DND-41 (cell line): ENCODE measurements around the gene RBP4.

Experiments
- EZH2 ChIP-seq: IDR thresholded peaks from 3 replicates; pipeline ENCODE4 v1.6.1; 2012; ENCODE audit warnings: borderline replicate concordance, low read depth, mild to moderate bottlenecking, moderate library complexity, low read length, inconsistent platforms; ENCODE audit not compliant: severe bottlenecking
- TF ChIP-seq, protein P1 (sequence below): IDR thresholded peaks from 2 replicates; pipeline ENCODE4 v1.5.1; 2012; ENCODE audit warnings: borderline replicate concordance, low read length, moderate library complexity, mild to moderate bottlenecking; ENCODE audit not compliant: poor library complexity, severe bottlenecking; ENCODE audit errors: extremely low read depth

DNA sequence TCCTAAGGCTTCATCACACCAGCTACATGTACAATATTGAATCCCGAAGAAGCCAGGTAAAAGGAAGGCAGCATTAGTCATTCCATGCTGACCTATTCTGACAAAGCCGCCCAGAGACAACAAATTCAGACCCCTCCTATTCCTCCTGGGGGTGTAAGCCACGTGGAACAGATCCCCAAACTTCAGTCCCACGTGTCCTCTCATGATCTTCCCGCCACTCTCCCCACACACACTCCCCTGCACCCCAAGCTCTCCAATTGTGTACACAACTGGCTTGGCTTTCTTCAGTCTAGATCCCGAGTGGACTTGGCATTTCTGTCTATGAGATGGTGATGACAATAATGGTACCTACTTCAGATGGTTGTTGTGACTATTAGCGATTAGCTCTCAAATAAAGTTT is 19.9 kb upstream of the RBP4 start:
- TF ChIP-seq, protein P1, sequence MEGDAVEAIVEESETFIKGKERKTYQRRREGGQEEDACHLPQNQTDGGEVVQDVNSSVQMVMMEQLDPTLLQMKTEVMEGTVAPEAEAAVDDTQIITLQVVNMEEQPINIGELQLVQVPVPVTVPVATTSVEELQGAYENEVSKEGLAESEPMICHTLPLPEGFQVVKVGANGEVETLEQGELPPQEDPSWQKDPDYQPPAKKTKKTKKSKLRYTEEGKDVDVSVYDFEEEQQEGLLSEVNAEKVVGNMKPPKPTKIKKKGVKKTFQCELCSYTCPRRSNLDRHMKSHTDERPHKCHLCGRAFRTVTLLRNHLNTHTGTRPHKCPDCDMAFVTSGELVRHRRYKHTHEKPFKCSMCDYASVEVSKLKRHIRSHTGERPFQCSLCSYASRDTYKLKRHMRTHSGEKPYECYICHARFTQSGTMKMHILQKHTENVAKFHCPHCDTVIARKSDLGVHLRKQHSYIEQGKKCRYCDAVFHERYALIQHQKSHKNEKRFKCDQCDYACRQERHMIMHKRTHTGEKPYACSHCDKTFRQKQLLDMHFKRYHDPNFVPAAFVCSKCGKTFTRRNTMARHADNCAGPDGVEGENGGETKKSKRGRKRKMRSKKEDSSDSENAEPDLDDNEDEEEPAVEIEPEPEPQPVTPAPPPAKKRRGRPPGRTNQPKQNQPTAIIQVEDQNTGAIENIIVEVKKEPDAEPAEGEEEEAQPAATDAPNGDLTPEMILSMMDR: no peak
- no peak for TF ChIP-seq EZH2
